HG03060 (cell line): ENCODE data around the gene POU2AF2.
"Not testable (repeated sequence)": the region's sequence is repeated elsewhere in the genome, so short reads cannot be mapped to it uniquely, and the experiment has no call there.

Source experiments
- ATAC-seq: cut with Tn5 transposase; IDR thresholded peaks from one replicate; pipeline ENCODE4 v1.9.1; 2021; ENCODE audit warnings: low read depth, moderate number of reproducible peaks; ENCODE audit not compliant: unreplicated experiment

The POU2AF2 gene

DNA sequence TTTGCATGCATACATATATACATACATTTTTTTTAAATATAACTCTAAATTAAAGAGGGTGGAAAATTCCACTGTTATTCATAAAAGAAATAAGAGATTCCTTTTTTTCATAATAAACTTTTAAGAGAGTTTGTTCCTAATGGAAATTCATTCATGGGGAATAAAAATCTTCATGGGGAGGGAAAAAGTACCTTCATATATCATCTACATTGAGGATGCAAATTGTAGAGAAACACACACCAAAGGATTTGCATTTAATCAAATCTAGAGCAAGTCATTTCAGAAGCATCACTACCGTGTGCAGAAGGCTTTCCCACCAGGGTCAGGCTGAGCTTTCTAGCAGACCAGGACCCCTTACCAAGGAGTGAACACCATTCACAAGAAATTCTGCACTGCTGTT, at the start of gene POU2AF2:
TSS of gene POU2AF2 (plus strand) at position 301 of the 400 bp plus-strand sequence. CDS start 129 bp downstream, outside the sequence.
- ATAC-seq, result no peak

- ATAC-seq, result no peak
These were observed 45.5 kb upstream of the POU2AF2 start for GRCh38 chr11:111200010-111200534.

- ATAC-seq, result no peak
These were observed 41.3 kb upstream of the POU2AF2 start for GRCh38 chr11:111204211-111204610.

GRCh38 chr11:111205632-111206385, 39.7 kb upstream of the POU2AF2 start:
- ATAC-seq, result no peak

DNA sequence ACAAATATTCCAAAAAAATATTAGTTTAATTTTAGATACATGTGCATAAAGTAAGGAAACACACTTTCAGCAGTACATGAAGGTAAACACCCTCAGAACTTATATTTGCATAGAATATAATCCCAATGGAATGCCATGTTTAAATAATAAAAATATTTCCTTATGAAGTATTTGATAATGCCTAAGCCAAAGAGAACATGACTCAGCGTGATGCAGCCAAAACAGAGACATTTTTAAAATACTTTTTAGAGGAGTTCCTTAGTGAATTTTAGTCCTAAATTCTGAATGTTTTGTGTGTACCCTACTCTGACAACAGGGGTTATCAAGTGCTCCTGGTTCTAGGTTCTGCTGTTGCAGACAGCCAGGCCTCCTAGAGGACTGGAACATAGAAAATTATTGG, 39.1 kb upstream of the POU2AF2 start:
- ATAC-seq, result no peak

DNA sequence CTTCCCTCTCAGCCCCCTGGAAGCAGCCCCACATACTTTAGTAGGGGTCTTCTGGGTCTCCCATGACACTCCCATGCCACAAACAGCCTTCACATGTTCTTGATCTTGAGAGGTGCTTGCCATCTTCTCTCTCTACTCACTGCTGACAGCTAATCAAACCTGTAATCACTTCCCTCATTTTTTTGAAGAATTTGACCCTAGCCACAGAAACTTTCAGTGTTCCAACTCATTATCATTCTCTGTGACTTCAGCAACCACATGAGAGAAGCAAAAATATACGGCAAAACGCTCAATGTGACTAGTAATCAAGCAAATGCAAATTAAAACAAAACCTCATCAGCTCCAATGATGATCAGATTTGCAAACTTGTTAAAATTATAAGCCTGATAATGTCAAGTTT, 38.3 kb upstream of the POU2AF2 start:
- ATAC-seq, result no peak

DNA sequence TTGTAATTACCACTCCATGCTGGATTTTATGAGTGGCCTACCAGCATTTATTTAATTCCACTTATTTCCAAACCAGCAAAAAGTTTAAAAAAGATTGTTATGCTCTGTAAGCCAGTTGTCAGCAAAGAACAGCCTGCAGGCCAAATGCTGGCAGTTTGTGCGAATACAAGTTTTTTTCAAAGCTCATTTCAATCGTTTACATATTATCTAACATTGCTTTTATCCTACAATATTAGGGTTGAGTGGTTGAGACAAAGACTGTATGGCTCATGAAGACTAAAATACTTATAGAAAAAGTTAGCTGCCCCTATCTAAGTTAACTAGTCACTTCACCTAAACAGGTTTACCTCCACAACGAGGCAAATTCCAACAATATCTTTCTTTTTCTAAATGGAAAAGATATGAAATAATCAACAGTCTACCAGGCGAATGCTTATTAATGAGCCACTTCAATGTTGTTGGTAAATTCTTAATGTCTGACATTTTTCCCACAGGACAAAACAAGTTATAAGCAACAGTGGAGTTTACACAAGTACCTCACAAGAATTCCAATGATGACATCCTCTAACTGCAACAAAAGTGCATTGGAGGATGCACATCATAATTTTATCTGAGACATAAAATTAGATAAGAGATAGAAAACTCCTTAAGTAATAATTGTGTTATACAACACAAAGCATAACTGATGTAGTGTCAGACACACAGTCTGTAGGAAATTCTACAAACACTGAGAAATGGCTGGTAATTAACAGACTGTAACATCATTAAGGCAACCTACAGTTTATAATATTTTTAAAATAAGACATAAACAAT, 35.8 kb upstream of the POU2AF2 start:
- ATAC-seq, result no peak

DNA sequence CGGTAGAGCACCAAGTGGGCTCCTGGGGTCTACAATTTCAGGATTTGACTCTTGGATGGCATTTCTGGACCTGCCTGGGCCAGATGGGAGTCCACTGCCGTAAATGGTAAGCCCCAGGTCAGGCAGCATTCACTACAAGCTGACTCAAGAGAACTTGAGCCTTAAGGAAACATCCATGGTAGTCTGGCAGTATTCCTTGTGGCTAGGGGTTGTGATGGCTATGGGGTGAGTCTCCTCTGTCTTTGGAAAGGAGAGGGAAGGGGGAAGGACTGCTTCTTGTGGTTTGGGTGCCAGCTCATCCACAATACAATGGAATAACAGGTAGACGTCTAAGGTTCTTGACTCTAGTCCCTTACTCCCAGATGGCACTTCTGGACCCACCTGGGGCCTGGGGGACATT, 32.3 kb upstream of the POU2AF2 start:
- no peak for ATAC-seq

- ATAC-seq, result no peak
These were observed 24.8 kb upstream of the POU2AF2 start for GRCh38 chr11:111220721-111221120.

- no peak for ATAC-seq
These were observed 24.3 kb upstream of the POU2AF2 start for GRCh38 chr11:111221208-111221607.

DNA sequence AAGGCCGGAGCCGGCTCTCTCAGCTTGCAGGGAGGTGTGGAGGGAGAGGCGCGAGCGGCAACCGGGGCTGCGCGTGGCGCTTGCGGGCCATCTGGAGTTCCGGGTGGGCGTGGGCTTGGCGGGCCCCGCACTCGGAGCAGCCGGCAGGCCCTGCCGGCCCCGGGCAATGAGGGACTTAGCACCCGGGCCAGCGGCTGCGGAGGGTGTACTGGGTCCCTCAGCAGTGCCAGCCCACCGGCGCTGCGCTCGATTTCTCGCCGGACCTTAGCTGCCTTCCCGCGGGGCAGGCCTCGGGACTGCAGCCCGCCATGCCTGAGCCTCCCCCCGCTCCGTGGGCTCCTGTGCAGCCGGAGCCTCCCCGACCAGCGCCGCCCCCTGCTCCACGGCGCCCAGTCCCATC, 23.6 kb upstream of the POU2AF2 start:
- not testable (repeated sequence) for ATAC-seq

GRCh38 chr11:111222821-111223455, 22.6 kb upstream of the POU2AF2 start:
- ATAC-seq, result not testable (repeated sequence)

- no peak for ATAC-seq
These were observed 19.6 kb upstream of the POU2AF2 start for GRCh38 chr11:111225881-111226280.

DNA sequence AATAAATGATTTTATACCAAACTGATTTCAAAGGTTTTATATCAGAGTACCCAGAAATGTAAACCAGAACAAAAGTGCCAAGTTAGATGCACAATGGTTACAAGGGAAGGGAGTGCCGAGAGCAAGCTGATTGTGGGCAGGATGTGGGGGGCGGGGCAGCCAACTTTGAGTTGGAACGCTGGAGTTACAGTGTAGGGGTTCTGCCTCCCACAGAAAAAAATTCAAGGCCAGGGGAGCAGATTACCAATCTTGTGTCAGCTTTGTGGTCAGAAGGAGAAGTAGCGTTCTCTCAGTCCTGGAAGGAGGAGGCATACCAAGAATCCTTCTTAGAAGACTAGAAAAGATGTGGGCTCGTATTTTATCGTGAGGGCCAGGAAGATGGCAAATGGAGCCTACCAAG, 15.9 kb upstream of the POU2AF2 start:
- no peak for ATAC-seq

- peak; percentile 18 for ATAC-seq
These were observed 15.4 kb upstream of the POU2AF2 start for GRCh38 chr11:111230122-111230465.

- no peak for ATAC-seq
These were observed 13.7 kb upstream of the POU2AF2 start for GRCh38 chr11:111231836-111232235.

DNA sequence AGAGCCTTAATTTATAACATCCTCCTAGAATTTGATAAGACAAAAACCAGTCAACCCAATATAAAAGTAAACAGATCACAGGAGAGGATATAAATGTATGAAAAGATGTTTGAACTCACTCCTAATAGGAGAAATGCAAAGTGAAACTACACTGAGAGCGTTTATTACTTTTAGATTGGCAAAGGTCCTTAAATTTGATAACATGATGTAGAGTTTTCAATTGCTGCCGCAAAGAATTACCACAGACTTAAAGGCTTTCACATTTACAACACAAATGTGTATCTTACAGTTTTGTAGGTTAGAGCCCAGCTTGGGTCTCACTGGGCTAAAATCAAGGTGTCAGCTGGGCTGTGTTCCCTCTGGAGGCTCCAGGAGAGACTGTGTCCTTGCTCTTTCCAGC, 9.1 kb upstream of the POU2AF2 start:
- no peak for ATAC-seq

- no peak for ATAC-seq
These were observed 7.6 kb upstream of the POU2AF2 start for GRCh38 chr11:111237926-111238325.

- no peak for ATAC-seq
These were observed 1.4 kb downstream of the POU2AF2 start for GRCh38 chr11:111246956-111247355.

DNA sequence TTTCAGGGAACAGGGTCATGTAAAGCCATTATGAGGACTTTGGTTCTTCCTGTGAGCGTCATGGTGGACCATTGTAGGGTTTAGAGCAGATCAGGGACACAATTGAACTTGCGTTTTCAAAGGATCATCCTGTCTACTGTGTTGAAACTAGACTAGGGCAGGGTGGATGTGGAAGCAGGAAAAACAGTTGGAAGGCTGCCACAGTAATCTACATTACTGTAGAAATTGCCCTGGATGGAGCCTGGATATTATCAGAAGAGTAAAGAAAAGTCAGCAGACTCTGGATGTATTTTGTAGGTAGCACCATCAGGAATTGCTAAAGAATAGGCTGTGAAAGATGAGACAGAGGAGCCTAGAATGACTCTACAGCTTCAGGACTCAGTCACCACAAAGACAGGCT, 5.4 kb downstream of the POU2AF2 start:
- no peak for ATAC-seq

- ATAC-seq, result no peak
These were observed 7.6 kb downstream of the POU2AF2 start for GRCh38 chr11:111253131-111253530.
